Fibroblast of skin of right quadriceps (primary cell): Measurements from ENCODE around the gene PPP1R12B.
A peak's percentile ranks its signal among the peaks of the same experiment; 100 is the strongest.
"Not testable (repeated sequence)": the region's sequence is repeated elsewhere in the genome, so short reads cannot be mapped to it uniquely, and the experiment has no call there.

Experiments used
- DNase-seq: peaks from one replicate; pipeline ENCODE4 v3.0.0-alpha.2; 2013

The PPP1R12B gene

GRCh38 chr1:202565890-202566602 is 217.5 kb downstream of the PPP1R12B start:
- DNase-seq: no peak

- DNase-seq: peak; percentile 76
Observed at GRCh38 chr1:202567738-202568137, 219.2 kb downstream of the PPP1R12B start.

GRCh38 chr1:202568410-202568809 is 219.9 kb downstream of the PPP1R12B start:
- no peak for DNase-seq

GRCh38 chr1:202568826-202569225 is 220.3 kb downstream of the PPP1R12B start:
- DNase-seq: no peak

GRCh38 chr1:202569393-202570322 is 221.2 kb downstream of the PPP1R12B start:
- DNase-seq: no peak

- peak; percentile 50 for DNase-seq
Observed at GRCh38 chr1:202571719-202572339, 223.3 kb downstream of the PPP1R12B start.

- DNase-seq: no peak
Observed at GRCh38 chr1:202572867-202573266, 224.4 kb downstream of the PPP1R12B start.

- DNase-seq: peak; percentile 51
Observed at GRCh38 chr1:202575918-202576653, 227.6 kb downstream of the PPP1R12B start.

GRCh38 chr1:202576816-202577215 is 228.3 kb downstream of the PPP1R12B start:
- peak; percentile 95 for DNase-seq

- peak; percentile 62 for DNase-seq
Observed at GRCh38 chr1:202577381-202577780, 228.9 kb downstream of the PPP1R12B start.

GRCh38 chr1:202578001-202578504 is 229.6 kb downstream of the PPP1R12B start:
- peak; percentile 96 for DNase-seq

- DNase-seq: peak; percentile 65
Observed at GRCh38 chr1:202578565-202578964, 230.1 kb downstream of the PPP1R12B start.

GRCh38 chr1:202579806-202580205 is 231.3 kb downstream of the PPP1R12B start:
- DNase-seq: peak; percentile 99

GRCh38 chr1:202580619-202581018 is 232.1 kb downstream of the PPP1R12B start:
- peak; percentile 84 for DNase-seq

- DNase-seq: not testable (repeated sequence)
Observed at GRCh38 chr1:202582350-202582749, 233.9 kb downstream of the PPP1R12B start.

- no peak for DNase-seq
Observed at GRCh38 chr1:202584707-202585589, 236.4 kb downstream of the PPP1R12B start.

- DNase-seq: peak; percentile 84
Observed at GRCh38 chr1:202585590-202585933, 237.1 kb downstream of the PPP1R12B start.

- DNase-seq: peak; percentile 73
Observed at GRCh38 chr1:202586018-202586821, 237.7 kb downstream of the PPP1R12B start.

GRCh38 chr1:202586871-202587270 is 238.4 kb downstream of the PPP1R12B start:
- DNase-seq: no peak

GRCh38 chr1:202587859-202588485 is 239.5 kb downstream of the PPP1R12B start:
- no peak for DNase-seq
